Measurements from ENCODE around the gene AGGF1.

The AGGF1 gene

GRCh38 chr5:77032635-77033034, 2.4 kb downstream of the AGGF1 start:
- Histone ChIP-seq H3K9me3 (replicated peaks in 1 of 2; ENCODE audit: control insufficient read depth in 2 of 2, insufficient read depth in 1 of 2, low read depth in 1 of 2, low read length in 2 of 2) (peaks cover 3 to 15% of the 10 kb centered on the region in 2 donors), H2BK5ac (ENCODE audit: low read length) (no peak overlapping the region), H3K4me1 (ENCODE audit: control insufficient read depth in 2 of 2, insufficient read depth in 1 of 2, low read depth in 1 of 2, low read length in 2 of 2) (peaks cover 0 to 3% of the 10 kb centered on the region in 2 donors), H3K14ac (ENCODE audit: low read length) (no peak overlapping the region), H3K4me2 (ENCODE audit: insufficient read depth, low read length, poor library complexity, severe bottlenecking) (no peak overlapping the region), H3K23ac (ENCODE audit: low read depth, low read length, poor library complexity) (no peak overlapping the region), H2BK120ac (ENCODE audit: low read depth, low read length) (no peak overlapping the region), H2AFZ (ENCODE audit: low read length) (no peak overlapping the region), H3K18ac (ENCODE audit: low read length) (no peak overlapping the region), H3K4ac (ENCODE audit: low read length) (no peak overlapping the region), H4K8ac (ENCODE audit: low read depth, low read length) (no peak overlapping the region), H2BK15ac (ENCODE audit: low read length) (no peak overlapping the region), H3K27ac (replicated peaks; ENCODE audit: low read length) (no peak overlapping the region), H3K9ac (ENCODE audit: low read depth, low read length, poor library complexity) (no peak overlapping the region), H4K91ac (ENCODE audit: low read depth, low read length, poor library complexity) (no peak overlapping the region), H3K4me3 (ENCODE audit: low read length in 2 of 2) (no peak overlapping the region), H3K36me3 (replicated peaks in 1 of 2; ENCODE audit: control insufficient read depth in 2 of 2, insufficient read depth in 2 of 2, low read length in 2 of 2) (peaks cover 6 to 39% of the 10 kb centered on the region in 2 donors), H3K27me3 (ENCODE audit: control insufficient read depth in 3 of 3, insufficient read depth in 3 of 3, low read depth in 1 of 3, low read length in 3 of 3) (no peaks in the 10 kb centered on the region), H3K79me1 (ENCODE audit: low read depth, low read length) (peaks cover 4% of the 10 kb centered on the region), H2AK5ac (ENCODE audit: low read depth, low read length) (no peak overlapping the region), H2BK12ac (ENCODE audit: low read length) (no peak overlapping the region)
- no peak for DNase-seq (ENCODE audit: low spot score)
- WGBS, 2 donors (ENCODE audit: extremely low coverage in 2 of 2, insufficient read length in 2 of 2, insufficient replicate concordance in 1 of 2): no CpG with 5 or more reads among the region's 4 CpGs

GRCh38 chr5:77033338-77033737, 3.1 kb downstream of the AGGF1 start:
- no peak overlapping the region for H4K8ac ChIP-seq (ENCODE audit: low read depth, low read length)
- no peak overlapping the region for H3K9ac ChIP-seq (ENCODE audit: low read depth, low read length, poor library complexity)
- no peak overlapping the region for H3K4me3 ChIP-seq (ENCODE audit: low read length in 2 of 2)
- H2AFZ ChIP-seq (ENCODE audit: low read length): no peak overlapping the region
- H3K23ac ChIP-seq (ENCODE audit: low read depth, low read length, poor library complexity): no peak overlapping the region
- H2BK12ac ChIP-seq (ENCODE audit: low read length): no peak overlapping the region
- H2BK5ac ChIP-seq (ENCODE audit: low read length): no peak overlapping the region
- no peak overlapping the region for H3K4ac ChIP-seq (ENCODE audit: low read length)
- H3K4me2 ChIP-seq (ENCODE audit: insufficient read depth, low read length, poor library complexity, severe bottlenecking): no peak overlapping the region
- H3K9me3 ChIP-seq (replicated peaks in 1 of 2; ENCODE audit: control insufficient read depth in 2 of 2, insufficient read depth in 1 of 2, low read depth in 1 of 2, low read length in 2 of 2): peaks cover 3 to 14% of the 10 kb centered on the region in 2 donors
- no peak overlapping the region for H2BK120ac ChIP-seq (ENCODE audit: low read depth, low read length)
- H3K36me3 ChIP-seq (replicated peaks in 1 of 2; ENCODE audit: control insufficient read depth in 2 of 2, insufficient read depth in 2 of 2, low read length in 2 of 2): peaks cover 6 to 46% of the 10 kb centered on the region in 2 donors
- H4K91ac ChIP-seq (ENCODE audit: low read depth, low read length, poor library complexity): no peak overlapping the region
- no peaks in the 10 kb centered on the region for H3K27me3 ChIP-seq (ENCODE audit: control insufficient read depth in 3 of 3, insufficient read depth in 3 of 3, low read depth in 1 of 3, low read length in 3 of 3)
- H2BK15ac ChIP-seq (ENCODE audit: low read length): no peak overlapping the region
- no peak overlapping the region for H2AK5ac ChIP-seq (ENCODE audit: low read depth, low read length)
- H3K4me1 ChIP-seq (ENCODE audit: control insufficient read depth in 2 of 2, insufficient read depth in 1 of 2, low read depth in 1 of 2, low read length in 2 of 2): peaks cover 0 to 3% of the 10 kb centered on the region in 2 donors
- H3K27ac ChIP-seq (replicated peaks; ENCODE audit: low read length): no peak overlapping the region
- no CpG with 5 or more reads among the region's 5 CpGs for WGBS, 2 donors (ENCODE audit: extremely low coverage in 2 of 2, insufficient read length in 2 of 2, insufficient replicate concordance in 1 of 2)
- H3K14ac ChIP-seq (ENCODE audit: low read length): no peak overlapping the region
- H3K79me1 ChIP-seq (ENCODE audit: low read depth, low read length): peaks cover 4% of the 10 kb centered on the region
- H3K18ac ChIP-seq (ENCODE audit: low read length): no peak overlapping the region
- DNase-seq (ENCODE audit: low spot score): no peak

GRCh38 chr5:77035950-77036349, 5.7 kb downstream of the AGGF1 start:
- no peak overlapping the region for H2AK5ac ChIP-seq (ENCODE audit: low read depth, low read length)
- no peak overlapping the region for H2BK5ac ChIP-seq (ENCODE audit: low read length)
- no peak overlapping the region for H3K27ac ChIP-seq (replicated peaks; ENCODE audit: low read length)
- WGBS, 2 donors (ENCODE audit: extremely low coverage in 2 of 2, insufficient read length in 2 of 2, insufficient replicate concordance in 1 of 2): no CpG with 5 or more reads among the region's 1 CpG
- H3K4ac ChIP-seq (ENCODE audit: low read length): no peak overlapping the region
- no peak overlapping the region for H2BK120ac ChIP-seq (ENCODE audit: low read depth, low read length)
- H3K9me3 ChIP-seq (replicated peaks in 1 of 2; ENCODE audit: control insufficient read depth in 2 of 2, insufficient read depth in 1 of 2, low read depth in 1 of 2, low read length in 2 of 2): peaks cover 0 to 2% of the 10 kb centered on the region in 2 donors
- no peaks in the 10 kb centered on the region for H3K27me3 ChIP-seq (ENCODE audit: control insufficient read depth in 3 of 3, insufficient read depth in 3 of 3, low read depth in 1 of 3, low read length in 3 of 3)
- no peak overlapping the region for H4K91ac ChIP-seq (ENCODE audit: low read depth, low read length, poor library complexity)
- no peak overlapping the region for H2AFZ ChIP-seq (ENCODE audit: low read length)
- H3K23ac ChIP-seq (ENCODE audit: low read depth, low read length, poor library complexity): no peak overlapping the region
- H3K4me2 ChIP-seq (ENCODE audit: insufficient read depth, low read length, poor library complexity, severe bottlenecking): no peak overlapping the region
- no peak overlapping the region for H3K4me3 ChIP-seq (ENCODE audit: low read length in 2 of 2)
- peaks cover 9 to 72% of the 10 kb centered on the region in 2 donors for H3K36me3 ChIP-seq (replicated peaks in 1 of 2; ENCODE audit: control insufficient read depth in 2 of 2, insufficient read depth in 2 of 2, low read length in 2 of 2)
- peaks cover 0 to 3% of the 10 kb centered on the region in 2 donors for H3K4me1 ChIP-seq (ENCODE audit: control insufficient read depth in 2 of 2, insufficient read depth in 1 of 2, low read depth in 1 of 2, low read length in 2 of 2)
- no peak overlapping the region for H3K18ac ChIP-seq (ENCODE audit: low read length)
- H4K8ac ChIP-seq (ENCODE audit: low read depth, low read length): no peak overlapping the region
- H2BK12ac ChIP-seq (ENCODE audit: low read length): no peak overlapping the region
- no peak overlapping the region for H3K9ac ChIP-seq (ENCODE audit: low read depth, low read length, poor library complexity)
- H3K79me1 ChIP-seq (ENCODE audit: low read depth, low read length): no peaks in the 10 kb centered on the region
- no peak for DNase-seq (ENCODE audit: low spot score)
- no peak overlapping the region for H2BK15ac ChIP-seq (ENCODE audit: low read length)
- H3K14ac ChIP-seq (ENCODE audit: low read length): no peak overlapping the region

GRCh38 chr5:77046416-77047073, 16.3 kb downstream of the AGGF1 start:
- Histone ChIP-seq H3K4ac (ENCODE audit: low read length) (no peak overlapping the region), H3K18ac (ENCODE audit: low read length) (no peak overlapping the region), H3K36me3 (replicated peaks in 1 of 2; ENCODE audit: control insufficient read depth in 2 of 2, insufficient read depth in 2 of 2, low read length in 2 of 2) (peaks cover 3 to 73% of the 10 kb centered on the region in 2 donors), H2BK12ac (ENCODE audit: low read length) (no peak overlapping the region), H2BK15ac (ENCODE audit: low read length) (no peak overlapping the region), H4K8ac (ENCODE audit: low read depth, low read length) (no peak overlapping the region), H2BK120ac (ENCODE audit: low read depth, low read length) (no peak overlapping the region), H3K14ac (ENCODE audit: low read length) (no peak overlapping the region), H3K4me3 (ENCODE audit: low read length in 2 of 2) (no peak overlapping the region), H3K27ac (replicated peaks; ENCODE audit: low read length) (no peak overlapping the region), H3K4me1 (ENCODE audit: control insufficient read depth in 2 of 2, insufficient read depth in 1 of 2, low read depth in 1 of 2, low read length in 2 of 2) (no peaks in the 10 kb centered on the region), H2AK5ac (ENCODE audit: low read depth, low read length) (no peak overlapping the region), H4K91ac (ENCODE audit: low read depth, low read length, poor library complexity) (no peak overlapping the region), H3K27me3 (ENCODE audit: control insufficient read depth in 3 of 3, insufficient read depth in 3 of 3, low read depth in 1 of 3, low read length in 3 of 3) (no peaks in the 10 kb centered on the region), H3K9me3 (replicated peaks in 1 of 2; ENCODE audit: control insufficient read depth in 2 of 2, insufficient read depth in 1 of 2, low read depth in 1 of 2, low read length in 2 of 2) (peaks cover 0 to 3% of the 10 kb centered on the region in 2 donors), H3K4me2 (ENCODE audit: insufficient read depth, low read length, poor library complexity, severe bottlenecking) (no peak overlapping the region), H3K23ac (ENCODE audit: low read depth, low read length, poor library complexity) (no peak overlapping the region), H2BK5ac (ENCODE audit: low read length) (no peak overlapping the region), H2AFZ (ENCODE audit: low read length) (no peak overlapping the region), H3K9ac (ENCODE audit: low read depth, low read length, poor library complexity) (no peak overlapping the region), H3K79me1 (ENCODE audit: low read depth, low read length) (no peaks in the 10 kb centered on the region)
- no CpG with 5 or more reads among the region's 1 CpG for WGBS, 2 donors (ENCODE audit: extremely low coverage in 2 of 2, insufficient read length in 2 of 2, insufficient replicate concordance in 1 of 2)
- DNase-seq (ENCODE audit: low spot score): no peak

All from neuronal stem cell (in vitro differentiated cells).